ENCODE data around the gene MICU2.

DNA sequence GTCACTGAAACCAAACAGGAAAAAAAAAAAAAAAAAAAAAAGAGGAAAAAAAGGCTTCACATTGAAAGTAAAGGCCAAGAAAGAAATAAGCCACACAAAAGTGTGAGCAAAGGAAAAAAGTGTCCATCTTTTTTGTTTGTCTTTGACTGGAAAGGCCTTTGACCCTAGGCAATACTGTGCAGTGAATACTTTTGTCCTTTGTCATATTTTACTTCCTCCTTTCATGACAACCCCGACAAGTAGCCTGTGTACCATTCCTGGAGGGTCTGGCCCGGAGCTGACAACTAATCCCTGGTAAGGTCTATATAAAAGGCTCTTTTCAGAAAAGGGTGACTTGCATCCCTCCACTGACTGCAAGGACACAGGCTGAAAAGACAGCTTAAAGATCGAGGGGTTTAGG, 12.9 kb upstream of the MICU2 start:
- no peak for TF ChIP-seq CTCF (IDR thresholded peaks at IDR 0.05)
- TF ChIP-seq POLR2A (IDR thresholded peaks at IDR 0.05) = no peak

All from heart left ventricle (tissue), 13 donors.